ENCODE measurements around the gene FAM98A. TPM values are rescaled to one million over a fixed set of nuclear protein-coding genes. Genes with fewer than 3 reads are reported as not detected.

Gene FAM98A
- total and polyA plus RNA-seq, 2 donors (not counting 1 experiment from before 2014, with no cell fraction given), result 19.0 to 243 TPM

DNA sequence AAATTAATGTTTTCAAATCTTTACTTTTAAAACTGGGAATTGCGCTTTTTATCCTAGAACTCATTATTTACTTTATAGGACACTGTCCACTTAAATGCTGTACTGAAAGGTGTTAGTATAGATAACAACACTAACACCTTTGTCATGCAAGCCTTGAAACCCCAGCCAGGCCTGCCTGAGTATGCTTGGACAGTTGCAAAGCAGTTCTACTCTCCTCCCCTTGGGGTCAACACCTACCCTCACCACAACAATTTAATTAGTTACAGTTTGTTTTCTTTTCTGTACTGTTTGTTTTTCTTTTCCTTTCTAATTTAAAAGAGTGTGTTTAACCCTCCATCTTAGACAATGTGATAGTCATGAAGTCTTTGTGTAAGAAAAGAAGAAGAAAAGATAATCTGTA is 18.9 kb upstream of the FAM98A start:
- no peak overlapping the region for H3K4me3 ChIP-seq (replicated peaks in 1 of 4; ENCODE audit: control extremely low read depth in 1 of 4, insufficient read depth in 1 of 4, low read depth in 3 of 4, low read length in 4 of 4)
- no peak overlapping the region for H3K27ac ChIP-seq (ENCODE audit: insufficient read depth, low read length)
- H3K9ac ChIP-seq (ENCODE audit: insufficient read depth, low read length), result no peak overlapping the region
- H3K27me3 ChIP-seq (ENCODE audit: control insufficient read depth, insufficient read depth, low read length), result no peaks in the 10 kb centered on the region
- H3K79me2 ChIP-seq (ENCODE audit: control insufficient read depth, insufficient read depth, low read length), result no peaks in the 10 kb centered on the region
- H3K9me3 ChIP-seq (ENCODE audit: control insufficient read depth, insufficient read depth, low read depth, low read length), result no peaks in the 10 kb centered on the region
- no peaks in the 10 kb centered on the region for H4K20me1 ChIP-seq (ENCODE audit: control insufficient read depth, extremely low read depth, insufficient read depth, low read length)
- H2AFZ ChIP-seq (ENCODE audit: low read length), result no peak overlapping the region
- no peaks in the 10 kb centered on the region for H3K36me3 ChIP-seq (ENCODE audit: control insufficient read depth, insufficient read depth, low read length)
- no peaks in the 10 kb centered on the region for H3K4me1 ChIP-seq (ENCODE audit: control insufficient read depth, extremely low read depth, insufficient read depth, low read length)
- no peak for DNase-seq (ENCODE audit: low read depth in 2 of 2)
- TF ChIP-seq, protein P1, sequence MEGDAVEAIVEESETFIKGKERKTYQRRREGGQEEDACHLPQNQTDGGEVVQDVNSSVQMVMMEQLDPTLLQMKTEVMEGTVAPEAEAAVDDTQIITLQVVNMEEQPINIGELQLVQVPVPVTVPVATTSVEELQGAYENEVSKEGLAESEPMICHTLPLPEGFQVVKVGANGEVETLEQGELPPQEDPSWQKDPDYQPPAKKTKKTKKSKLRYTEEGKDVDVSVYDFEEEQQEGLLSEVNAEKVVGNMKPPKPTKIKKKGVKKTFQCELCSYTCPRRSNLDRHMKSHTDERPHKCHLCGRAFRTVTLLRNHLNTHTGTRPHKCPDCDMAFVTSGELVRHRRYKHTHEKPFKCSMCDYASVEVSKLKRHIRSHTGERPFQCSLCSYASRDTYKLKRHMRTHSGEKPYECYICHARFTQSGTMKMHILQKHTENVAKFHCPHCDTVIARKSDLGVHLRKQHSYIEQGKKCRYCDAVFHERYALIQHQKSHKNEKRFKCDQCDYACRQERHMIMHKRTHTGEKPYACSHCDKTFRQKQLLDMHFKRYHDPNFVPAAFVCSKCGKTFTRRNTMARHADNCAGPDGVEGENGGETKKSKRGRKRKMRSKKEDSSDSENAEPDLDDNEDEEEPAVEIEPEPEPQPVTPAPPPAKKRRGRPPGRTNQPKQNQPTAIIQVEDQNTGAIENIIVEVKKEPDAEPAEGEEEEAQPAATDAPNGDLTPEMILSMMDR (conservative IDR thresholded peaks at IDR 0.05 in 1 of 2, IDR thresholded peaks at IDR 0.05 in 1 of 2; ENCODE audit: low read depth in 1 of 2, low read length in 2 of 2), result no peak
- TF ChIP-seq EZH2 (IDR thresholded peaks at IDR 0.05; ENCODE audit: low read length, missing control alignments), result no peak
- H3K4me2 ChIP-seq (ENCODE audit: extremely low read depth, insufficient read depth, low read length), result no peak overlapping the region

GRCh38 chr2:33617401-33617800 is 18.3 kb upstream of the FAM98A start:
- Histone ChIP-seq H3K79me2 (ENCODE audit: control insufficient read depth, insufficient read depth, low read length) (no peaks in the 10 kb centered on the region), H4K20me1 (ENCODE audit: control insufficient read depth, extremely low read depth, insufficient read depth, low read length) (no peaks in the 10 kb centered on the region)

GRCh38 chr2:33616873-33617272 is 17.8 kb upstream of the FAM98A start:
- Histone ChIP-seq H3K9ac (ENCODE audit: insufficient read depth, low read length) (no peak overlapping the region), H3K79me2 (ENCODE audit: control insufficient read depth, insufficient read depth, low read length) (no peaks in the 10 kb centered on the region), H3K27ac (ENCODE audit: insufficient read depth, low read length) (no peak overlapping the region), H3K27me3 (ENCODE audit: control insufficient read depth, insufficient read depth, low read length) (no peaks in the 10 kb centered on the region), H3K36me3 (ENCODE audit: control insufficient read depth, insufficient read depth, low read length) (no peaks in the 10 kb centered on the region), H3K4me1 (ENCODE audit: control insufficient read depth, extremely low read depth, insufficient read depth, low read length) (no peaks in the 10 kb centered on the region), H4K20me1 (ENCODE audit: control insufficient read depth, extremely low read depth, insufficient read depth, low read length) (no peaks in the 10 kb centered on the region), H3K4me3 (replicated peaks in 1 of 4; ENCODE audit: control extremely low read depth in 1 of 4, insufficient read depth in 1 of 4, low read depth in 3 of 4, low read length in 4 of 4) (no peak overlapping the region), H3K4me2 (ENCODE audit: extremely low read depth, insufficient read depth, low read length) (no peak overlapping the region), H2AFZ (ENCODE audit: low read length) (no peak overlapping the region), H3K9me3 (ENCODE audit: control insufficient read depth, insufficient read depth, low read depth, low read length) (no peaks in the 10 kb centered on the region)
- TF ChIP-seq EZH2 (IDR thresholded peaks at IDR 0.05; ENCODE audit: low read length, missing control alignments), result no peak
- TF ChIP-seq, protein P1 (conservative IDR thresholded peaks at IDR 0.05 in 1 of 2, IDR thresholded peaks at IDR 0.05 in 1 of 2; ENCODE audit: low read depth in 1 of 2, low read length in 2 of 2), result no peak
- peak; percentile 19 to 38 for DNase-seq (ENCODE audit: low read depth in 2 of 2)

More at GRCh38 chr2:33617401-33617800, 18.3 kb upstream of the FAM98A start:
- Histone ChIP-seq H3K9ac (ENCODE audit: insufficient read depth, low read length) (no peak overlapping the region), H3K4me2 (ENCODE audit: extremely low read depth, insufficient read depth, low read length) (no peak overlapping the region), H3K36me3 (ENCODE audit: control insufficient read depth, insufficient read depth, low read length) (no peaks in the 10 kb centered on the region), H3K4me1 (ENCODE audit: control insufficient read depth, extremely low read depth, insufficient read depth, low read length) (no peaks in the 10 kb centered on the region), H2AFZ (ENCODE audit: low read length) (no peak overlapping the region), H3K27ac (ENCODE audit: insufficient read depth, low read length) (no peak overlapping the region), H3K9me3 (ENCODE audit: control insufficient read depth, insufficient read depth, low read depth, low read length) (no peaks in the 10 kb centered on the region), H3K4me3 (replicated peaks in 1 of 4; ENCODE audit: control extremely low read depth in 1 of 4, insufficient read depth in 1 of 4, low read depth in 3 of 4, low read length in 4 of 4) (no peak overlapping the region), H3K27me3 (ENCODE audit: control insufficient read depth, insufficient read depth, low read length) (no peaks in the 10 kb centered on the region)
- DNase-seq (ENCODE audit: low read depth in 2 of 2), result no peak
- TF ChIP-seq, protein P1 (conservative IDR thresholded peaks at IDR 0.05 in 1 of 2, IDR thresholded peaks at IDR 0.05 in 1 of 2; ENCODE audit: low read depth in 1 of 2, low read length in 2 of 2), result no peak
- no peak for TF ChIP-seq EZH2 (IDR thresholded peaks at IDR 0.05; ENCODE audit: low read length, missing control alignments)
